ENCODE results near the gene MTG2. TPM values are rescaled to one million over a fixed set of nuclear protein-coding genes. Genes with fewer than 3 reads are reported as not detected.

MTG2 gene
- total RNA-seq, 2 donors from 2014 or later, result 28.0 to 41.8 TPM

DNA sequence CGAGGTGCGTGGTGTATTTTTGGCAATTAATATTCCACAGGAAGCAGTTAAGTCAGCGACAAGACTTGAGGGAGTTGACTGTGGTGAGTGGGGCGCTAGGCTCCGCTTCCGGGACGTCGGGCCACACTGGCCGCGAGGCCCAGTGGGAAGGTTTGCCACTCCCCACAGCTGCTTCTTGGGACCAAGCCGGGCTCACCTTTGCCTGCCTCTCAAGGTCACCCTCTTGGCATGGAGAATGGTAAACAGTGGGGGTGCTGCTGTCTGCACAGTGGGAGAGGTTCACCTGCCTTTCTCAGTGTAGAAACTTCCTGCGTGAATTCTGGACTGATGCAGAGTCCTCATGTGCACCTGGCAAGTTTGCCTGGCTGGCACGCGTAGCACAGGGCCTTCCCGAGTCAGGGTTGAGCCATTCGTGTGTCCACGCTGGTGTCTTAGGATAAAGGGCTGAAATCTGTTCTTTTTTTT is 61.8 kb downstream of the MTG2 start:
- Histone ChIP-seq H3K4me3 (no peak overlapping the region), H3K4me1 (ENCODE audit: control insufficient read depth in 1 of 2, low read depth in 2 of 2) (peaks cover 16 to 39% of the 10 kb centered on the region in 2 donors), H3K36me3 (no peaks in the 10 kb centered on the region), H3K27ac (peak overlapping the region; percentile 87 to 91), H3K9me3 (no peaks in the 10 kb centered on the region), H3K27me3 (replicated peaks; ENCODE audit: insufficient read depth) (no peaks in the 10 kb centered on the region)
- no peak for DNase-seq (ENCODE audit: low spot score)
- no peak for ATAC-seq (ENCODE audit: insufficient number of reproducible peaks, low FRiP score, low read depth)
- TF ChIP-seq, protein P1, sequence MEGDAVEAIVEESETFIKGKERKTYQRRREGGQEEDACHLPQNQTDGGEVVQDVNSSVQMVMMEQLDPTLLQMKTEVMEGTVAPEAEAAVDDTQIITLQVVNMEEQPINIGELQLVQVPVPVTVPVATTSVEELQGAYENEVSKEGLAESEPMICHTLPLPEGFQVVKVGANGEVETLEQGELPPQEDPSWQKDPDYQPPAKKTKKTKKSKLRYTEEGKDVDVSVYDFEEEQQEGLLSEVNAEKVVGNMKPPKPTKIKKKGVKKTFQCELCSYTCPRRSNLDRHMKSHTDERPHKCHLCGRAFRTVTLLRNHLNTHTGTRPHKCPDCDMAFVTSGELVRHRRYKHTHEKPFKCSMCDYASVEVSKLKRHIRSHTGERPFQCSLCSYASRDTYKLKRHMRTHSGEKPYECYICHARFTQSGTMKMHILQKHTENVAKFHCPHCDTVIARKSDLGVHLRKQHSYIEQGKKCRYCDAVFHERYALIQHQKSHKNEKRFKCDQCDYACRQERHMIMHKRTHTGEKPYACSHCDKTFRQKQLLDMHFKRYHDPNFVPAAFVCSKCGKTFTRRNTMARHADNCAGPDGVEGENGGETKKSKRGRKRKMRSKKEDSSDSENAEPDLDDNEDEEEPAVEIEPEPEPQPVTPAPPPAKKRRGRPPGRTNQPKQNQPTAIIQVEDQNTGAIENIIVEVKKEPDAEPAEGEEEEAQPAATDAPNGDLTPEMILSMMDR (IDR thresholded peaks at IDR 0.05), result no peak

DNA sequence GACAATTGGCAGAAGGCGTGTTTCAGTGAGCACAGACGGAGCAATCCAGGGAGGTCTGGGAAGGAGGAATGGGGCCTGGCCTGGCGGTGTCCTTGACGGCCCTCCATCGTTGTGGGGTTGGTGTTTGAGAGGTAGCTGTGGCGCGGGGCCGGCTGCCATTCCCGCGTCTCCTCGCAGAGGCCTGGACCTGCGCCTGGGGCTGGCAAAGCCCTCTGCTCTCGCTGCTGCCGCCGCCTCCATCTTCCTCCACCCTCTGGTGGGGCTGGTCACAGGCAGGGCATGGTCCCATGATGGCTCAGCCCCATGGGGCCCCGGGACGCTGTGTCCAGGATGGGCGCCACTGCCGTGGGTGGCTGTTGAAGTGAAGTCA is 63.1 kb downstream of the MTG2 start:
- H3K9me3 ChIP-seq, result no peaks in the 10 kb centered on the region
- no peaks in the 10 kb centered on the region for H3K36me3 ChIP-seq
- H3K27me3 ChIP-seq (replicated peaks; ENCODE audit: insufficient read depth), result no peaks in the 10 kb centered on the region
- peak overlapping the region; percentile 87 to 91 for H3K27ac ChIP-seq
- DNase-seq (ENCODE audit: low spot score), result no peak
- ATAC-seq (ENCODE audit: insufficient number of reproducible peaks, low FRiP score, low read depth), result peak; percentile 26
- TF ChIP-seq, protein P1 (IDR thresholded peaks at IDR 0.05), result no peak
- H3K4me3 ChIP-seq, result peak overlapping the region; percentile 30
- H3K4me1 ChIP-seq (ENCODE audit: control insufficient read depth in 1 of 2, low read depth in 2 of 2), result peaks cover 12 to 35% of the 10 kb centered on the region in 2 donors

DNA sequence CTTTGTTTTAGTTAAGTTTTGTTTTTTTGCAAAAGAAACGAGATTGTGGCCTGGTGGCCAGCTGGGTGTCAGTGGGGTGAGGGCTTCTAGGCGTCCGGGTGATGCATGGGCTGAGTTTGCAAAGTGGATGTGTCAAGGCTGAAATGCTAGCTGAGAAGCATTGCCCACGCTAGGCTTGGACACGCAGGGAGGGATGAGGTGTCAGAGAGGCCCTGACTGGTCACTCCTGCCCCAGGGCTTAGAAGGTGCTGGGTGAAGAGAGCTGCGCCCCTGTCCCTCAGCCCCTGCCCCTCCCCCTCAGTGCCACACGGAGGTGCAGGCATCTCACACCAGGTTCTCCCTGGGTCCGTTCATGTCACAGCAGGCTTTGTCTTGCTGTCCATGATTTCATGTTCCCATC is 63.6 kb downstream of the MTG2 start:
- peaks cover 12 to 35% of the 10 kb centered on the region in 2 donors for H3K4me1 ChIP-seq (ENCODE audit: control insufficient read depth in 1 of 2, low read depth in 2 of 2)
- no peaks in the 10 kb centered on the region for H3K27me3 ChIP-seq (replicated peaks; ENCODE audit: insufficient read depth)
- no peaks in the 10 kb centered on the region for H3K36me3 ChIP-seq
- TF ChIP-seq, protein P1 (IDR thresholded peaks at IDR 0.05), result no peak
- no peak for ATAC-seq (ENCODE audit: insufficient number of reproducible peaks, low FRiP score, low read depth)
- H3K4me3 ChIP-seq, result peak overlapping the region; percentile 30
- H3K9me3 ChIP-seq, result no peaks in the 10 kb centered on the region
- H3K27ac ChIP-seq, result peak overlapping the region; percentile 87 to 91
- no peak for DNase-seq (ENCODE audit: low spot score)

DNA sequence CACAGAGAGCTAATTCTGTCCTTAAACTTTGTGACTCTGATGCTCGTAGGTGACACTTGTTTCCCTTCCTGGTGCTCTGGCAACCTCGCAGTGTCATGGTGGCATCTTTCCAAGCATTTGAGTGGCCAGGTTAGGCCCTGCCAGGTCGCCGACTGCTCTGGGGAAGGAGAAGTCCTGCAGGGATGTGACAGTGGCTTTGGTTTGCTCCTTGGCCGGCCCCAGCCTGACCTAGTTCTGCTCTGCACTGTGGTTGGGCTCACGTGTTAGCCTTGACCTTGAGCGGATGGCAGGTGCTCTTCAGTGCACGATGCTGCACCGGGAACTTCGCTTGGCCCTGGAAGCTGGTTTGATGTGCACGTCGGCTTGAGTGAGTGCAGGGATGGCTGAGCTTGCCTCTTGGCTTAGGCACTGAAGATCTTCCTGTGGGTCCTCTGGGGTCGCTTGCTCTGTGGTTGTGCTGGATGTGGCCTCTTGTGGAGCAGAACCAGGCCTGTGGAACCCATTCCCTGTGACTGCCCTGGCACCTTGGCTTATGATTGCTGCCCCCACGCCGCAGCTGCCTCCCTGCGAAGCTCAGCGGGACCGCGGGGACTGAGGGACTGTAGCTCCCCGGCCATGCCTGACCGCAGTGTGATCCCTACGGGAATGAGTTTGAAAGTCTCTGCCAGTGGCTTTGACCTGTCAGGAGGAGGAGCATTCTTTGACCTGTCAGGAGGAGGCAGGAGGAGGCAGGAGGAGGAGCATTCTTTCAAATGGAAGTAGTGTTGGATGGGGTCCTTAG is 64.2 kb downstream of the MTG2 start:
- H3K4me1 ChIP-seq (ENCODE audit: control insufficient read depth in 1 of 2, low read depth in 2 of 2), result peaks cover 12 to 33% of the 10 kb centered on the region in 2 donors
- peak overlapping the region; percentile 87 to 91 for H3K27ac ChIP-seq
- DNase-seq (ENCODE audit: low spot score), result no peak
- no peak overlapping the region for H3K4me3 ChIP-seq
- no peaks in the 10 kb centered on the region for H3K27me3 ChIP-seq (replicated peaks; ENCODE audit: insufficient read depth)
- H3K36me3 ChIP-seq, result no peaks in the 10 kb centered on the region
- no peaks in the 10 kb centered on the region for H3K9me3 ChIP-seq
- no peak for ATAC-seq (ENCODE audit: insufficient number of reproducible peaks, low FRiP score, low read depth)
- TF ChIP-seq, protein P1 (IDR thresholded peaks at IDR 0.05), result no peak

DNA sequence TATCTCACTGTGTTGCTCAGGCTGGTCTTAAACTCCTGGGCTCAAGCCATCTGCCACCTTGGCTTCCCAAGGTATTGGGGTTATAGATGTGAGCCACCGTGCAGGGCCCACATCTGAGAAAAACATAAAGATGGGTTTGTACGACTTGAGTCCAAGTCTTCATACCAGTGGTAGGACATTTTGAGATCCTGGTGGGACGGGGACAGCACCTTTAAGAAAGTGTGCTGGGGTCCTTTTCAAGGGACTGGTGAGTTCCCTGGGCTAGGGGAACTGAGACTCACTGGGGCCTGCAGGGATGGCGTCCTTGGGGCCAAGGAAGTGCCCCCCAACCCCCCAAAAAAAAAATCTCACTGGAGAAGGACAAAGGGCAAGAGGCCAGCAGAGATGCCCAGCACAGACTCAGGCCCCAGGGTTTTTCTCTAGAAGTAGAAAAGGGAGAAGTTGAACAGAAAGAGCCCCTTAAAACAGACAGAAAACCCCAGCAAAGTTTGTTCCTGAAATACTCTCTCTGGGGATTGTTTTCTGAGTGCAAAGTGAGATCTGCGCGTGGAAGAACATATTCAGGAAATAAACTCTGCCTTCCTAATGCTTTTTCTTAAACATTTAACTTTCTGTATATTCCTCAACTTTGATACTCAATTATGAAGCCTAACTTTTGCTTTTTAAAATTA is 66.2 kb downstream of the MTG2 start:
- peak overlapping the region in 1 of 2 donors; percentile 11 for H3K27ac ChIP-seq
- no peak for ATAC-seq (ENCODE audit: insufficient number of reproducible peaks, low FRiP score, low read depth)
- H3K4me3 ChIP-seq, result no peak overlapping the region
- TF ChIP-seq, protein P1 (IDR thresholded peaks at IDR 0.05), result no peak
- no peaks in the 10 kb centered on the region for H3K9me3 ChIP-seq
- no peaks in the 10 kb centered on the region for H3K36me3 ChIP-seq
- no peak for DNase-seq (ENCODE audit: low spot score)
- H3K27me3 ChIP-seq (replicated peaks; ENCODE audit: insufficient read depth), result no peaks in the 10 kb centered on the region
- peaks cover 12 to 30% of the 10 kb centered on the region in 2 donors for H3K4me1 ChIP-seq (ENCODE audit: control insufficient read depth in 1 of 2, low read depth in 2 of 2)

All from thoracic aorta (tissue), 2 donors.